K562 (cell line): ENCODE results near the gene PCBP4. TPM values are rescaled to one million over a fixed set of nuclear protein-coding genes. Genes with fewer than 3 reads are reported as not detected.
A peak's percentile ranks its signal among the peaks of the same experiment; 100 is the strongest.

Experiments used
- ARID2 ChIP-seq: fragments of 450-650 bp; IDR thresholded peaks from 2 replicates; pipeline ENCODE4 v1.6.1; 2017; ENCODE audit warnings: antibody characterized with exemption, mild to moderate bottlenecking
- ARNT ChIP-seq, 2 experiments: fragments of 450-650 bp; IDR thresholded peaks; 2 replicates each; pipeline ENCODE4 v1.6.1; 2016; ENCODE audit warnings: mild to moderate bottlenecking in 1 of 2
- ATF2 ChIP-seq: sonication (generic); formaldehyde crosslinking; IDR thresholded peaks from 2 replicates; pipeline ENCODE4 v1.8.1; 2022; ENCODE audit warnings: missing genetic modification reagents
- BRF1 ChIP-seq: IDR thresholded peaks from 3 replicates; pipeline ENCODE4 v1.6.1; 2011; ENCODE audit warnings: borderline replicate concordance, mild to moderate bottlenecking; ENCODE audit not compliant: insufficient read length; ENCODE audit errors: extremely low read depth
- CBFA2T3 ChIP-seq: fragments of 450-650 bp; IDR thresholded peaks from 2 replicates; pipeline ENCODE4 v1.6.1; 2017
- CBX5 ChIP-seq: IDR thresholded peaks from 2 replicates; pipeline ENCODE4 v1.6.1; 2014; ENCODE audit warnings: low read depth, borderline replicate concordance
- CCNT2 ChIP-seq: IDR thresholded peaks from 2 replicates; pipeline ENCODE4 v1.6.1; 2011; ENCODE audit warnings: borderline replicate concordance, low read depth, mild to moderate bottlenecking, moderate library complexity, mixed read lengths, low read length; ENCODE audit not compliant: insufficient read length; ENCODE audit errors: extremely low read depth
- HDGF ChIP-seq: fragments of 450-650 bp; IDR thresholded peaks from 2 replicates; pipeline ENCODE4 v1.6.1; 2016
- HEY1 ChIP-seq: fragments of 250-450 bp; sonication (Bioruptor Pico); IDR thresholded peaks from 2 replicates; pipeline ENCODE4 v1.5.0; 2020; ENCODE audit warnings: mild to moderate bottlenecking, moderate library complexity, borderline replicate concordance
- SAFB ChIP-seq: fragments of 200-400 bp; formaldehyde crosslinking; IDR thresholded peaks from 2 replicates; pipeline ENCODE4 v1.6.1; 2017; ENCODE audit warnings: low read depth, low read length, borderline replicate concordance
- SP2 ChIP-seq: IDR thresholded peaks from 2 replicates; pipeline ENCODE4 v1.6.1; 2011; ENCODE audit warnings: mild to moderate bottlenecking, low read depth, low read length, moderate library complexity; ENCODE audit not compliant: poor library complexity, severe bottlenecking; ENCODE audit errors: extremely low read depth
- ZBTB9 ChIP-seq: fragments of 450-650 bp; formaldehyde crosslinking; IDR thresholded peaks from 2 replicates; pipeline ENCODE4 v1.4.0; 2020; ENCODE audit warnings: mild to moderate bottlenecking, moderate library complexity
- ZFPM2 ChIP-seq: fragments of 250-450 bp; sonication (Bioruptor Pico); IDR thresholded peaks from 2 replicates; pipeline ENCODE4 v1.5.1; 2022; ENCODE audit warnings: mild to moderate bottlenecking
- ZNF134 ChIP-seq: fragments of 250-450 bp; sonication (Bioruptor Pico); conservative IDR thresholded peaks from 2 replicates; pipeline ENCODE4 v1.4.0; 2020
- ZNF184 ChIP-seq: sonication (generic); formaldehyde crosslinking; IDR thresholded peaks from 2 replicates; pipeline ENCODE4 v1.5.0; 2020; ENCODE audit warnings: missing genetic modification reagents
- ZNF224 ChIP-seq: sonication (generic); formaldehyde crosslinking; IDR thresholded peaks from 2 replicates; pipeline ENCODE4 v1.8.0; 2022; ENCODE audit warnings: mild to moderate bottlenecking, missing genetic modification reagents
- ZNF274 ChIP-seq: IDR thresholded peaks from 2 replicates; pipeline ENCODE4 v1.6.1; 2011; ENCODE audit warnings: low read depth, mild to moderate bottlenecking, low read length, moderate library complexity, borderline replicate concordance
- ZNF280A ChIP-seq: fragments of 450-650 bp; IDR thresholded peaks from 2 replicates; pipeline ENCODE4 v1.6.1; 2018; ENCODE audit warnings: mild to moderate bottlenecking, low read depth; ENCODE audit not compliant: partially characterized antibody
- ZNF280B ChIP-seq: fragments of 250-450 bp; sonication (Bioruptor Pico); IDR thresholded peaks from 2 replicates; pipeline ENCODE4 v1.5.1; 2021; ENCODE audit warnings: mild to moderate bottlenecking
- ZNF282 ChIP-seq: sonication (generic); formaldehyde crosslinking; IDR thresholded peaks from 2 replicates; pipeline ENCODE4 v1.8.1; 2023; ENCODE audit warnings: missing genetic modification reagents
- ZNF384 ChIP-seq: IDR thresholded peaks from 2 replicates; pipeline ENCODE4 v1.6.1; 2012; ENCODE audit warnings: low read depth, low read length, improper control_type of control experiment
- ZNF551 ChIP-seq: fragments of 250-450 bp; sonication (Bioruptor Pico); IDR thresholded peaks from 2 replicates; pipeline ENCODE4 v1.5.0; 2021; ENCODE audit warnings: mild to moderate bottlenecking, moderate library complexity
- ZNF695 ChIP-seq: fragments of 450-650 bp; formaldehyde crosslinking; IDR thresholded peaks from 2 replicates; pipeline ENCODE4 v1.4.0; 2020; ENCODE audit warnings: mild to moderate bottlenecking, moderate library complexity
- ZNF707 ChIP-seq: fragments of 250-450 bp; sonication (Bioruptor Pico); conservative IDR thresholded peaks from 2 replicates; pipeline ENCODE4 v1.8.0; 2022; ENCODE audit warnings: inconsistent platforms, mild to moderate bottlenecking, moderate library complexity
- ZNF75A ChIP-seq: fragments of 450-650 bp; formaldehyde crosslinking; IDR thresholded peaks from 2 replicates; pipeline ENCODE4 v1.4.0; 2020; ENCODE audit warnings: mild to moderate bottlenecking
- polyA plus RNA-seq, 8 experiments: library from polyadenylated mRNA; depleted of rRNA in 4 of 8; stranded (reverse) in 5 of 8; unstranded in 3 of 8; fragments of >200 nt; fragmentation: Nextera tagmentation in 2 of 8; fragmentation: Illumina TruSeq in 1 of 8; extraction: Ambion mirVana in 2 of 8; extraction: Trizol in 1 of 8; gene quantifications; 2 replicates each; pipeline versions ENCODE4 v1.2.1 to v1.2.3, GENCODE V29; 2011 to 2014; ENCODE audit warnings: inconsistent platforms in 1 of 8, missing spikeins in 1 of 8
- total RNA-seq, 7 experiments: library from RNA; depleted of rRNA in 6 of 7; stranded (reverse); fragments of >200 nt in 6 of 7; fragmentation: Illumina TruSeq in 2 of 7; extraction: Trizol in 2 of 7; gene quantifications; 2 replicates each; pipeline versions ENCODE4 v1.2.1 to v1.2.3, GENCODE V29; 2011 to 2021; ENCODE audit warnings: low replicate concordance in 1 of 7

The PCBP4 gene
- total and polyA plus RNA-seq, 9 of the 15 experiments (the other 6 are each of a cell fraction or from before 2014, with no cell fraction given) = 0.06 to 5.8 (median 2.6) TPM

- TF ChIP-seq CCNT2 = peak; percentile 77
- TF ChIP-seq SP2 = no peak
- no peak for TF ChIP-seq ATF2 (CRISPR knock-in tag)
- TF ChIP-seq HDGF = no peak
- TF ChIP-seq ZNF280B (CRISPR knock-in tag) = no peak
- TF ChIP-seq ZNF282 (CRISPR knock-in tag) = no peak
- no peak for TF ChIP-seq ZNF134
- no peak for TF ChIP-seq ZNF695 (CRISPR knock-in tag)
- no peak for TF ChIP-seq CBFA2T3
- no peak for TF ChIP-seq ZNF707 (CRISPR knock-in tag)
- no peak for TF ChIP-seq ZNF551
- no peak for TF ChIP-seq HEY1
- no peak for TF ChIP-seq ZFPM2 (CRISPR knock-in tag)
- no peak for TF ChIP-seq ZNF224 (CRISPR knock-in tag)
- TF ChIP-seq BRF1 = no peak
- TF ChIP-seq ARID2 = no peak
- TF ChIP-seq ARNT (IDR thresholded peaks at IDR 0.05) = no peak
- TF ChIP-seq ZNF184 (CRISPR knock-in tag) = no peak
- TF ChIP-seq ZBTB9 (CRISPR knock-in tag) = no peak
- TF ChIP-seq ZNF274 = no peak
- no peak for TF ChIP-seq SAFB
- no peak; the same call in 1 of the 2 replicates for TF ChIP-seq CBX5
- TF ChIP-seq ZNF280A = no peak
- TF ChIP-seq ZNF75A (CRISPR knock-in tag) = no peak
- TF ChIP-seq ZNF384 = no peak; the same call in 1 of the 2 replicates
These were observed 15.8 kb upstream of the PCBP4 start, which contains the start of gene ACY1 (continued) for GRCh38 chr3:51982838-51983577.
